ENCODE results near the gene CORO2B. TPM values are rescaled to one million over a fixed set of nuclear protein-coding genes. Genes with fewer than 3 reads are reported as not detected.

CORO2B gene
- total and polyA plus RNA-seq, 2 of the 4 experiments (the other 2 are of a cell fraction) = 9.3 to 39.3 TPM

- DNase-seq (no peak), ATAC-seq (ENCODE audit: low read depth) (no peak)
- H3K9me3 ChIP-seq (ENCODE audit: control insufficient read depth, insufficient read depth, low read length) = 0 out of 2 replicates have a peak, but pooled peaks cover 2% of the 10 kb centered on the region
- H3K4me3 ChIP-seq (ENCODE audit: insufficient read depth, low read depth, low read length) = no peak overlapping the region
- no peak overlapping the region for H3K9ac ChIP-seq (ENCODE audit: low read depth, low read length)
- no peak overlapping the region for H4K91ac ChIP-seq (ENCODE audit: insufficient read depth, low read depth, low read length)
- H4K5ac ChIP-seq (ENCODE audit: low read depth, low read length) = no peak overlapping the region
- H2AFZ ChIP-seq (replicated peaks; ENCODE audit: low read length, poor library complexity) = no peak overlapping the region
- H3K27me3 ChIP-seq (ENCODE audit: control insufficient read depth, insufficient read depth, low read length) = peaks cover 6% of the 10 kb centered on the region
- no peak overlapping the region for H2AK5ac ChIP-seq (ENCODE audit: low read depth, low read length)
- no peak overlapping the region for H3K18ac ChIP-seq (ENCODE audit: low read depth, low read length)
- H2BK20ac ChIP-seq (ENCODE audit: low read depth, low read length) = no peak overlapping the region
- H4K20me1 ChIP-seq (ENCODE audit: insufficient read depth, low read length) = 0 out of 2 replicates have a peak, but pooled peaks cover 2% of the 10 kb centered on the region
- dilution Hi-C loops (cut with HindIII; ENCODE audit: low sequenced_read_pairs, unreplicated experiment) (no loop called here), in situ Hi-C loops (cut with MboI; ENCODE audit: low sequenced_read_pairs) (no loop called here), intact Hi-C loops (cut with micrococcal nuclease) (no loop called here)
- TF ChIP-seq MAFK (IDR thresholded peaks at IDR 0.05; ENCODE audit: low read depth, low read length) (no peak), CEBPB (IDR thresholded peaks at IDR 0.05; ENCODE audit: low read depth, low read length) (no peak)
- ChIA-PET CTCF (interaction anchor here (1.2 kb wide), 1 partner anchor 14 kb away, joined by 3 read pairs; no protein-coding TSS in a partner anchor), POLR2A (ENCODE audit: unreplicated experiment) (no interaction called here)
- no peaks in the 10 kb centered on the region for H3K79me1 ChIP-seq (ENCODE audit: low read depth in 1 of 2, low read length in 2 of 2)
- H3K14ac ChIP-seq (replicated peaks; ENCODE audit: low read depth, low read length) = no peak overlapping the region
- WGBS, 2 experiments (ENCODE audit: extremely low coverage in 2 of 2, insufficient read length in 1 of 2) = 100% methylated on average over 3 of the region's 10 CpGs; no CpG with 5 or more reads in 1 of the 2 experiments
- no peak overlapping the region for H2BK5ac ChIP-seq (ENCODE audit: low read depth, low read length, poor library complexity, severe bottlenecking)
- no peaks in the 10 kb centered on the region; the same call in 1 of the 2 replicates for H3K4me1 ChIP-seq (ENCODE audit: control insufficient read depth, insufficient read depth, low read length)
- no peak overlapping the region for H2BK15ac ChIP-seq (ENCODE audit: low read depth, low read length)
- BruUV-seq (replicated peaks) = no TSS peak
- no peak overlapping the region for H3K4ac ChIP-seq (ENCODE audit: low read depth, low read length)
- no peak overlapping the region for H3K23ac ChIP-seq (ENCODE audit: low read depth, low read length)
- H3K27ac ChIP-seq (ENCODE audit: insufficient read depth, low read length) = no peak overlapping the region
- H3K56ac ChIP-seq (ENCODE audit: extremely low read depth, insufficient read depth, low read length) = no peak overlapping the region
- H3K9me1 ChIP-seq (ENCODE audit: insufficient read depth, low read length) = no peaks in the 10 kb centered on the region; the same call in 1 of the 2 replicates
- no peak overlapping the region for H2AK9ac ChIP-seq (replicated peaks; ENCODE audit: low read depth, low read length, poor library complexity)
- no peak overlapping the region for H4K8ac ChIP-seq (ENCODE audit: low read depth in 2 of 2, low read length in 2 of 2)
- no peak overlapping the region for H2BK120ac ChIP-seq (ENCODE audit: low read depth, low read length)
- peaks cover 21% of the 10 kb centered on the region for H3K36me3 ChIP-seq (ENCODE audit: control insufficient read depth, insufficient read depth, low read length)
- H3K4me2 ChIP-seq (ENCODE audit: low read depth, low read length) = no peak overlapping the region
These were observed 197.9 kb downstream of the CORO2B start for GRCh38 chr15:68776477-68777270.

Other genes with a start within 250 kb of the CORO2B start
- gene ITGA11, start 146.8 kb upstream of the CORO2B start, total RNA-seq (2012; rRNA removed) = 2.5 and 4.1 TPM in 2 replicates
- 5.6 and 6.6 TPM in 2 replicates for gene ITGA11, start 146.8 kb upstream of the CORO2B start, polyA plus RNA-seq (2012; rRNA removed)
- 50.0 and 72.8 TPM in 2 replicates for gene ANP32A, start 241.9 kb downstream of the CORO2B start, total RNA-seq (2012; rRNA removed)
- gene ANP32A, start 241.9 kb downstream of the CORO2B start, polyA plus RNA-seq (2012; rRNA removed) = 49.2 and 62.4 TPM in 2 replicates